Thoracic aorta (tissue), 2 donors: ENCODE measurements around the gene CASZ1. TPM values are rescaled to one million over a fixed set of nuclear protein-coding genes. Genes with fewer than 3 reads are reported as not detected.

ENCODE experiments used
- ATAC-seq: fragments of 150-250 bp; one replicate; pipeline ENCODE4 v1.8.0; 2017; ENCODE audit warnings: low read depth; ENCODE audit not compliant: insufficient number of reproducible peaks, low FRiP score
- DNase-seq: peaks from one replicate; pipeline ENCODE4 v3.0.0-alpha.2; 2020; ENCODE audit warnings: low spot score
- H3K27ac ChIP-seq, 2 donors: fragments of 200-600 bp; sonication (generic); 1 replicate in 1 of 2; 2 replicates in 1 of 2; pipeline ENCODE4 v1.5.1; 2016; ENCODE audit warnings: mild to moderate bottlenecking in 2 of 2, moderate library complexity in 2 of 2
- H3K27me3 ChIP-seq: fragments of 200-600 bp; sonication (generic); replicated peaks from 2 replicates; pipeline ENCODE4 v1.6.0; 2016; ENCODE audit warnings: mild to moderate bottlenecking; ENCODE audit not compliant: insufficient read depth
- H3K36me3 ChIP-seq: fragments of 200-600 bp; sonication (generic); one replicate; pipeline ENCODE4 v1.5.1; 2016
- H3K4me1 ChIP-seq, 2 donors: fragments of 200-600 bp; sonication (generic); 1 replicate in 1 of 2; 2 replicates in 1 of 2; pipeline versions ENCODE4 v1.5.1 to v1.6.0; 2016; ENCODE audit warnings: low read depth in 2 of 2, mild to moderate bottlenecking in 1 of 2; ENCODE audit not compliant: control insufficient read depth in 1 of 2
- H3K4me3 ChIP-seq: fragments of 200-600 bp; sonication (generic); 2 replicates; pipeline ENCODE4 v1.5.1; 2016; ENCODE audit warnings: mild to moderate bottlenecking
- H3K9me3 ChIP-seq: fragments of 200-600 bp; sonication (generic); 2 replicates; pipeline ENCODE4 v1.5.1; 2016
- CTCF ChIP-seq: fragments of 200-600 bp; sonication (generic); IDR thresholded peaks from one replicate; pipeline ENCODE4 v1.5.1; 2019; ENCODE audit warnings: antibody characterized with exemption
- total RNA-seq, 2 donors: library from RNA; depleted of rRNA; stranded (reverse); fragments of >200 nt; gene quantifications; one replicate each; pipeline versions ENCODE4 v1.1.0 to v1.2.3, GENCODE V29; 2016

Gene CASZ1
- total RNA-seq, 2 donors from 2014 or later: 20.6 to 27.9 TPM

- no peak overlapping the region for H3K27ac ChIP-seq
- no peaks in the 10 kb centered on the region for H3K36me3 ChIP-seq
Measured at GRCh38 chr1:10704368-10704882, 92.0 kb downstream of the CASZ1 start.

GRCh38 chr1:10703702-10704101, 92.7 kb downstream of the CASZ1 start:
- no peaks in the 10 kb centered on the region for H3K36me3 ChIP-seq
- no peak for TF ChIP-seq CTCF
- no peak for ATAC-seq
- no peak overlapping the region for H3K4me3 ChIP-seq
- no peak for DNase-seq
- H3K27me3 ChIP-seq: no peaks in the 10 kb centered on the region
- no peaks in the 10 kb centered on the region for H3K9me3 ChIP-seq
- peaks cover 0 to 10% of the 10 kb centered on the region in 2 donors for H3K4me1 ChIP-seq
- H3K27ac ChIP-seq: no peak overlapping the region

More at GRCh38 chr1:10704368-10704882, 92.0 kb downstream of the CASZ1 start:
- TF ChIP-seq CTCF: no peak
- Histone ChIP-seq H3K4me3 (peak overlapping the region; percentile 59), H3K27me3 (no peaks in the 10 kb centered on the region), H3K4me1 (peaks cover 0 to 10% of the 10 kb centered on the region in 2 donors), H3K9me3 (no peaks in the 10 kb centered on the region)
- ATAC-seq: no peak
- no peak for DNase-seq

GRCh38 chr1:10701145-10701544, 95.3 kb downstream of the CASZ1 start:
- no peak for TF ChIP-seq CTCF
- ATAC-seq (no peak), DNase-seq (no peak)
- Histone ChIP-seq H3K9me3 (no peaks in the 10 kb centered on the region), H3K4me3 (no peak overlapping the region), H3K27ac (no peak overlapping the region), H3K4me1 (peaks cover 0 to 12% of the 10 kb centered on the region in 2 donors), H3K27me3 (no peaks in the 10 kb centered on the region), H3K36me3 (no peaks in the 10 kb centered on the region)

- H3K9me3 ChIP-seq: no peaks in the 10 kb centered on the region
- no peak overlapping the region for H3K4me3 ChIP-seq
- no peak for ATAC-seq
- H3K36me3 ChIP-seq: no peaks in the 10 kb centered on the region
- H3K27ac ChIP-seq: no peak overlapping the region
- no peak for TF ChIP-seq CTCF
- H3K4me1 ChIP-seq: peaks cover 0 to 14% of the 10 kb centered on the region in 2 donors
- no peak for DNase-seq
- H3K27me3 ChIP-seq: no peaks in the 10 kb centered on the region
Measured at GRCh38 chr1:10699470-10699835, 97.0 kb downstream of the CASZ1 start.

- TF ChIP-seq CTCF: no peak
- Histone ChIP-seq H3K4me1 (peaks cover 0 to 9% of the 10 kb centered on the region in 2 donors), H3K4me3 (no peak overlapping the region), H3K27ac (no peak overlapping the region), H3K27me3 (no peaks in the 10 kb centered on the region), H3K9me3 (no peaks in the 10 kb centered on the region), H3K36me3 (no peaks in the 10 kb centered on the region)
- ATAC-seq (no peak), DNase-seq (no peak)
Measured at GRCh38 chr1:10698726-10699469, 97.5 kb downstream of the CASZ1 start.
